Central memory CD8-positive, alpha-beta T cell (primary cell): ENCODE results near the gene MRPL17.

Experiments
- ATAC-seq: fragments of 150-1000 bp; cut with Tn5 transposase; replicated peaks from 2 replicates; pipeline ENCODE4 v1.10.0; 2022; ENCODE audit warnings: mild to moderate bottlenecking, moderate FRiP score, moderate number of reproducible peaks; ENCODE audit not compliant: poor library complexity, severe bottlenecking; ENCODE audit errors: extremely low read depth
- DNase-seq, 2 donors: peaks; one replicate each; pipeline ENCODE4 v3.0.0; 2021; ENCODE audit warnings: low spot score in 2 of 2
- H3K27ac Mint-ChIP-seq: one replicate; pipeline ENCODE4 v1.8.0; 2022; ENCODE audit warnings: low read depth, mild to moderate bottlenecking, moderate library complexity, mixed read lengths
- H3K27me3 Mint-ChIP-seq: one replicate; pipeline ENCODE4 v1.8.0; 2022; ENCODE audit warnings: mixed read lengths
- H3K36me3 Mint-ChIP-seq: one replicate; pipeline ENCODE4 v1.8.0; 2022; ENCODE audit warnings: mild to moderate bottlenecking, moderate library complexity, mixed read lengths; ENCODE audit not compliant: insufficient read depth
- H3K4me1 Mint-ChIP-seq: one replicate; pipeline ENCODE4 v1.8.0; 2022; ENCODE audit warnings: mixed read lengths
- H3K4me3 Mint-ChIP-seq: one replicate; pipeline ENCODE4 v1.8.0; 2022; ENCODE audit warnings: mild to moderate bottlenecking, moderate library complexity, mixed read lengths
- H3K9me3 Mint-ChIP-seq: one replicate; pipeline ENCODE4 v1.8.0; 2022; ENCODE audit warnings: mixed read lengths

MRPL17 gene

DNA sequence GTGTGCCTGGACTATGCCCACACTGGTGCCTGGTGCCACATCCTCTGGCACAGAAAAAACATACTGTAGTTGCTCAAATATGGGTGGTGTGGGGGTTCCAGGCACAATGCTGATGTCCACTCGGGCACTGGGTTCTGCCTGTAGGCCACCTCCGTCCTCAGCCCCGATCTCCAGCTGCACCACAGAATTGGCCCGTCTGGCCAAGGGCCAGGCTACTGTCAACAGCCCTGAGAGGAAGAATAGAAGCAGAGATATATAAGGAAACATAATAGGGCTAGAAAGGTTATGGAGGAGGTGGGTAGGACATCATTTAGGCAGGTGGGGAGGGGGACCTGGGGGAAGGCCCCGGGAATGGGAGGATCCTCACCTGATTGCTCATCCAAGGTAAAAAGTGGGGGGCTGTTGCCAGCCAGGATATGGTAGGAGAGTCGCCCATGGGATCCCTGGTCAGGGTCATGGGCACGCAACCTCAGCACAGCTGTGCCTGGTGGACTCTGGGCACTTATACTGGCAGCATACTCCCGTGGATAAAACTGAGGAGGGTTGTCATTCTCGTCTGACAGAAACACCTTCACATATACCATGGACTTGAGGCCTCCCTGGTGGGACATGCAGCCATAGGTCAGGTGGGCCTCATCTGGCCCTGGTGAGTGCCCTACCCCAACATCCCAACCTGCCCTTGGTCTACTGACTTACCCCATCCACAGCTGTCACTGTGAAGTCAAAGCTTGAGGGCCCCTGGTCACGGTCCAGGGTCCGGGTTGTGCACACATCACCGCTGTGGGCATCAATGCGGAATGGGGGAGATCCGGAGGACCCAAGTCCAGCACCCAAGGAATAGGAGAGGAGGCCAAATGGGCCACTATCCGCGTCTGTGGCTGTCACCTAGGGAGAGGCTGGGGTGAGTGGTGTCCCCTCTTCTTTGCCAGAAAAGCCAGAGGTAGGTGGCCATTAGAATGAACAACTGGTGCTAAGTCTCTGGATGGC lies 49.4 kb downstream of the MRPL17 start:
- H3K4me1 Mint-ChIP-seq = no peaks in the 10 kb centered on the region
- ATAC-seq = no peak
- peaks cover 5% of the 10 kb centered on the region for H3K36me3 Mint-ChIP-seq
- H3K27ac Mint-ChIP-seq = no peak overlapping the region
- H3K27me3 Mint-ChIP-seq = no peaks in the 10 kb centered on the region
- H3K4me3 Mint-ChIP-seq = no peak overlapping the region
- H3K9me3 Mint-ChIP-seq = no peaks in the 10 kb centered on the region
- no peak for DNase-seq

DNA sequence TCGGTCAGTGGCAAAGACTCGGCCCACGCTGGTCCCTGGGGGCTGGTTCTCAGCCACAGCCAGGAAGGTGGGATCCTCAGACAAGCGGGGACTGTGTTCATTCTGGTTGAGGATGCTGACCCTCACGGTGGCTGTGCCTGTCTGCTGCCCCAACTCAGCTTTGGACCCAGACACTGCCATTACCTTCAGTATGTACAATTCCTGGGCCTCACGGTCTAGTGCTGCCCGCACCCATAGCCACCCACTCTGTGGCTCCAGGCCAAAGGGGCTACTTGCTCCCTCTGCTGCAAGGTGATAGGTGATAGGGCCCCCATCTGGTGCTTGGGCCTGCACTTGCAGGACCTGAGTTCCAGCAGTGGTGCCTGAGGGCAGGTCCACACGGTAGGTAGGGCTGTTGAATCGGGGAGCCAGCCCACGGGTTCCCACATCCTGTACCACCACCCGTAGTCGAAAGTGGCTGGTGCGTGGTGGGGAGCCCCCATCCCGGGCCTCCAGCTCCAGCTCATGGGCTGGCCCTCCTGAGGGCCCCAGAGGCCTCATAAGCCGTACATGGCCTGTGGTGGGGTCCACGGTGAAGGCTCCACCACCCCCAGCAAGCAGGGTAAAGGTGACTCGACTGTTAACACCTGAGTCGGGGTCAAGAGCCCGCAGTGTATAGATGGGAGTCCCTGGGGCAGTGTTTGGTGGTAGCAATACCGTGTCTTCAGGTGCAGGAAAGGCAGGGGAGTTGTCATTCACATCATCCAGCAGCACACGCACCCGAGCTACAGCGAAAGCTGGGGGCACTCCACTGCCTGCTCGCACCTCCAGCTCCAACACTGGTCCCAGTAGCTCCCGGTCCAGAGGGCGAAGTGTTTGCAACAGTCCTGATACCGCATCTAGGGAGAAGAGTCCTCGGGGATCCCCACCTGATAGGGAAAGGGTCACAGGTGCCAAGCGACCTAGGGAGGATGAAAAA lies 50.7 kb downstream of the MRPL17 start:
- Mint-ChIP-seq H3K4me1 (peaks cover 11% of the 10 kb centered on the region), H3K36me3 (peaks cover 5% of the 10 kb centered on the region), H3K4me3 (no peak overlapping the region), H3K27ac (no peak overlapping the region), H3K27me3 (no peaks in the 10 kb centered on the region), H3K9me3 (no peaks in the 10 kb centered on the region)
- DNase-seq (no peak), ATAC-seq (no peak)

DNA sequence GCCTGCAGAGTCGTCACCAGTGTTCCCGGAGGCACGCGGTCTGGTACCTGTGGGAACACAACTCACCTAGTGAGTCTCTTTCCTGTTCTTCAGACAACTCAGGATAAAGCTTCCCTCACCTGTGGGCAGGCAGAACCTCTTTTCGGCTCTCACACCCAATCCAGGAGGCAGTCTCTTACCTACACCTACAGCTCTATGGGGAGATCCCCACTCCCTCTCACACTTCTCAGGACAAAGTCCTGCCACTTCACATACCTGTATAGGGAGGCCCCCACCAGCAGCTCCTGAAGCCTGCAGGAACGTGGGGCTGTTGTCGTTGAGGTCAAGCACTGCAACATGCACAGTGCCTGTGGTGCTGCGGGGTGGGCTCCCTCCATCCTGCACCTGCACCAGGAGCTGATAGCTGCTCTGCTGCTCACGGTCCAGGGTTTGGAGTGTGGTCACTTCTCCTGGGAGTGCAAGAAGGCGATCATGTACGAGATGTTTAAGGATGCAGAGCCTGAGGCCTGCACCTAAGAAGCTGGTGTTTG lies 51.7 kb downstream of the MRPL17 start:
- Mint-ChIP-seq H3K9me3 (no peaks in the 10 kb centered on the region), H3K27me3 (no peaks in the 10 kb centered on the region), H3K36me3 (peaks cover 5% of the 10 kb centered on the region), H3K4me3 (no peak overlapping the region), H3K4me1 (peaks cover 12% of the 10 kb centered on the region), H3K27ac (no peak overlapping the region)
- DNase-seq = no peak
- ATAC-seq = no peak

DNA sequence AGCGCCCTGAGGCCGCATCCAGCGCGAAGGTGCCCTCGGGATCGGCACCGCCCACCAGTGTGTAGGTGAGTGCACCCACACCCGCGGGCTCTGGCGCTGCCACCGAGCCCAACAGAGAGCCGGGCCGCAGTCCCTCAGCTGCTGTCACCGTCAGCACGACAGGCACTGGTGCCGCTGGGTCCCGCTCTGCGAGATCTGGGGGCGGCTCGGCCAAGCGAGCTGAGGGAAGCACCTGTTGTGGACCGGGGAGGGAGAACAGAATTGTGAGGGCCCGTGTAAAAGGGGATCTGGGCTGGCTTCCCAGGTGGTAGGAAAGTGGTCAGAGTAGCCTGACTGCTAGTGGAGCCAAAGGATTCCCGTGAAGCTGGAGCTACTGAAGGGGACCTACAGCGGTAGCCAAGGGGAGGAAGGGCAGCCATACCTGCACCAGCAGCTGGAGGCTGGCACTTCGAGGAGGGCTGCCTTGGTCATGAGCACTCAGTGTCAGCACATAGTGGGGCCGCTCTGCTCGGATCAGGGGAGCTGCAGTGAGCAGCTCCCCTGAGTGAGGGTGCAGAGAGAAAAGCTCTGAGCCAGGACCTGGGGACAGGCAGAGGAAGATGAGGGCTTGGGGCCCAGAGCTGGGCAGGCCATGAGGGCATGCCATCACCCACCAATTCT lies 52.4 kb downstream of the MRPL17 start:
- no peaks in the 10 kb centered on the region for H3K9me3 Mint-ChIP-seq
- no peaks in the 10 kb centered on the region for H3K27me3 Mint-ChIP-seq
- peaks cover 12% of the 10 kb centered on the region for H3K4me1 Mint-ChIP-seq
- no peak for DNase-seq
- H3K4me3 Mint-ChIP-seq = no peak overlapping the region
- ATAC-seq = no peak
- H3K27ac Mint-ChIP-seq = no peak overlapping the region
- H3K36me3 Mint-ChIP-seq = peaks cover 5% of the 10 kb centered on the region
